ENCODE measurements around the gene ATXN7L3.

- TF ChIP-seq CTCF (IDR thresholded peaks at IDR 0.05 in 4 of 5, conservative IDR thresholded peaks at IDR 0.05 in 1 of 5) (no peak), POLR2A (IDR thresholded peaks at IDR 0.05) (no peak)
These were observed 15.2 kb upstream of the ATXN7L3 start for GRCh38 chr17:44214896-44215295.
